Cardiac septum (tissue), 1 donor: ENCODE measurements around the gene SERPINB1. TPM values are rescaled to one million over a fixed set of nuclear protein-coding genes. Genes with fewer than 3 reads are reported as not detected.

Source experiments
- DNase-seq: peaks from one replicate; pipeline ENCODE4 v3.0.0-alpha.2; 2020; ENCODE audit warnings: low spot score
- intact Hi-C: fragments of 100-400 bp; cut with DNase I; formaldehyde crosslinking; loops from one replicate; pipeline ENCODE4 v1.14.0; 2022
- microRNA-seq: library from miRNA; unstranded; fragments of <30 nt; microRNA quantifications from one replicate; pipeline ENCODE4 v1.2.0, GENCODE V29; 2020
- total RNA-seq: library from RNA; stranded (reverse); fragmentation: NEBNext Ultra II Directional; extraction: Animal tissue kit (Norgen Biotek cat#: 25700); gene quantifications from one replicate; pipeline ENCODE4 v1.2.1, GENCODE V29; 2021
- donor health status: DM: no; HTN: no; CAD: no.

Gene SERPINB1
- total RNA-seq, 1 donor from 2014 or later = 26.4 TPM

DNA sequence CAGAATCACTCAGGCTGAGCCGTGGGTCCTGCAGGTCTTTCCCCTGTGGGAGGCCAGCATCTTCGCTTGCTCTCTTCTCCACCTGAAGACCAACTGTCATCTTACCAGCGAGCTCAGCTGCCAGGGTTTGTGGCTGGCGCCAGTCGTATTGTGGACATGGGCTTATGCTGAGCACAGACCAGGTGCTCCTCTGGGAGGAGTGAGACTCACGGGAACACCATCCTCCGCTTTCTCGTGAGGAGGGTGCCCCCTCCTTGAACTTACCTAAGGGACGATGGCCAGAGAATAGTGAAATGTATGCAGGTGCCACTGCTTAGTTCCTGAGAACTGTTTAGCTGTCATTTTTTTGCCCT, 59.3 kb downstream of the SERPINB1 start:
- intact Hi-C loops = no loop called here
- no peak for DNase-seq

Small RNAs within 50 kb of the gene (microRNA-seq; reads per million reads assigned to microRNA genes)
- gene MIR4645 = 1.8 reads per million

Other genes starting within 250 kb of the SERPINB1 start
- 0.51 TPM for gene MYLK4, start 90.9 kb downstream of the SERPINB1 start, total RNA-seq
- 35.2 TPM for gene WRNIP1, start 76.5 kb downstream of the SERPINB1 start, total RNA-seq
- 5.3 TPM for gene SERPINB9, start 61.4 kb upstream of the SERPINB1 start, total RNA-seq
- gene SERPINB6, start 129.7 kb upstream of the SERPINB1 start, total RNA-seq = 171 TPM
- gene NQO2, start 158.0 kb upstream of the SERPINB1 start, total RNA-seq = 37.9 TPM
- gene RIPK1, start 226.6 kb upstream of the SERPINB1 start, total RNA-seq = 8.2 TPM